ENCODE results near the gene GUCA2B. TPM values are rescaled to one million over a fixed set of nuclear protein-coding genes. Genes with fewer than 3 reads are reported as not detected.

The GUCA2B gene
- polyA plus RNA-seq, 3 donors: not detected

DNA sequence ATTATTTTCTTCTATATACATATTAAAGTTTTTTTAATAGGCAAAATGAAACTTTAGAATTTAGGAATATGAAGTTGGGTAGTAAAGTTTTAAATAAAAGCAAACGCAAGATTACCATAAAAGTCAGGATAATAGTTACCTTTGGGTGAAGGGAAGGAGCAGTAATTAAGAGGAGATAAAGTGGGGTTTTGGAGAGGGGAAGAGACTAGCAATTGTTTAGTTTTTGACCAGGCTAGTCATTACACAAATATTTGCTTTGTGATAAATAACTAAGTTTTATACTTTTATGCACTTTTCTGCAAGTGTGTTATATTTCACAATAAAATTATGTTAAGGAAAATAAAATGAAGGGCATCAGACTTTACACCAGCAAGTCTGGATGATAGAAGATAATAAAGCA is 27.7 kb upstream of the GUCA2B start:
- H3K9ac ChIP-seq (ENCODE audit: insufficient read depth, low read length, poor library complexity, severe bottlenecking): no peak overlapping the region
- Mint-ChIP-seq H3K36me3 (no peaks in the 10 kb centered on the region), H3K27me3 (ENCODE audit: low read depth in 3 of 3) (peaks cover 0 to 3% (median 0%) of the 10 kb centered on the region in 3 donors), H3K4me3 (no peak overlapping the region), H3K4me1 (no peaks in the 10 kb centered on the region), H3K27ac (no peak overlapping the region), H3K9me3 (peaks cover 0 to 8% (median 2%) of the 10 kb centered on the region in 7 donors)
- no peaks in the 10 kb centered on the region for H3K9me3 ChIP-seq (replicated peaks in 1 of 2; ENCODE audit: control insufficient read depth in 1 of 2, insufficient read depth in 1 of 2, low read length in 2 of 2)
- no peaks in the 10 kb centered on the region for H4K20me1 ChIP-seq (ENCODE audit: insufficient read depth, low read length)
- H2AFZ ChIP-seq (ENCODE audit: insufficient read depth, low read depth, low read length, poor library complexity, severe bottlenecking): no peak overlapping the region
- H3K4me1 ChIP-seq (ENCODE audit: control insufficient read depth in 1 of 2, insufficient read depth in 2 of 2, low read length in 2 of 2): no peaks in the 10 kb centered on the region
- intact Hi-C loops (cut with micrococcal nuclease): no loop called here
- no peak overlapping the region for H3K4me3 ChIP-seq (replicated peaks in 1 of 3; ENCODE audit: low read depth in 2 of 3, low read length in 3 of 3)
- TF ChIP-seq, protein P1, sequence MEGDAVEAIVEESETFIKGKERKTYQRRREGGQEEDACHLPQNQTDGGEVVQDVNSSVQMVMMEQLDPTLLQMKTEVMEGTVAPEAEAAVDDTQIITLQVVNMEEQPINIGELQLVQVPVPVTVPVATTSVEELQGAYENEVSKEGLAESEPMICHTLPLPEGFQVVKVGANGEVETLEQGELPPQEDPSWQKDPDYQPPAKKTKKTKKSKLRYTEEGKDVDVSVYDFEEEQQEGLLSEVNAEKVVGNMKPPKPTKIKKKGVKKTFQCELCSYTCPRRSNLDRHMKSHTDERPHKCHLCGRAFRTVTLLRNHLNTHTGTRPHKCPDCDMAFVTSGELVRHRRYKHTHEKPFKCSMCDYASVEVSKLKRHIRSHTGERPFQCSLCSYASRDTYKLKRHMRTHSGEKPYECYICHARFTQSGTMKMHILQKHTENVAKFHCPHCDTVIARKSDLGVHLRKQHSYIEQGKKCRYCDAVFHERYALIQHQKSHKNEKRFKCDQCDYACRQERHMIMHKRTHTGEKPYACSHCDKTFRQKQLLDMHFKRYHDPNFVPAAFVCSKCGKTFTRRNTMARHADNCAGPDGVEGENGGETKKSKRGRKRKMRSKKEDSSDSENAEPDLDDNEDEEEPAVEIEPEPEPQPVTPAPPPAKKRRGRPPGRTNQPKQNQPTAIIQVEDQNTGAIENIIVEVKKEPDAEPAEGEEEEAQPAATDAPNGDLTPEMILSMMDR (IDR thresholded peaks at IDR 0.05): no peak
- no CpG with 5 or more reads among the region's 1 CpG for WGBS (ENCODE audit: insufficient coverage)
- no peak overlapping the region for H3K4me2 ChIP-seq (replicated peaks; ENCODE audit: extremely low read depth, low read length, poor library complexity, severe bottlenecking)
- DNase-seq: no peak
- no peaks in the 10 kb centered on the region for H3K36me3 ChIP-seq (replicated peaks in 1 of 2; ENCODE audit: control insufficient read depth in 1 of 2, insufficient read depth in 2 of 2, low read length in 2 of 2)
- no peak overlapping the region for H3K27ac ChIP-seq (ENCODE audit: low read depth in 1 of 2, low read length in 2 of 2)
- H3K27me3 ChIP-seq (ENCODE audit: control insufficient read depth in 2 of 2, insufficient read depth in 2 of 2, low read length in 2 of 2): no peaks in the 10 kb centered on the region
- H3K79me2 ChIP-seq (ENCODE audit: insufficient read depth, low read length): no peaks in the 10 kb centered on the region

DNA sequence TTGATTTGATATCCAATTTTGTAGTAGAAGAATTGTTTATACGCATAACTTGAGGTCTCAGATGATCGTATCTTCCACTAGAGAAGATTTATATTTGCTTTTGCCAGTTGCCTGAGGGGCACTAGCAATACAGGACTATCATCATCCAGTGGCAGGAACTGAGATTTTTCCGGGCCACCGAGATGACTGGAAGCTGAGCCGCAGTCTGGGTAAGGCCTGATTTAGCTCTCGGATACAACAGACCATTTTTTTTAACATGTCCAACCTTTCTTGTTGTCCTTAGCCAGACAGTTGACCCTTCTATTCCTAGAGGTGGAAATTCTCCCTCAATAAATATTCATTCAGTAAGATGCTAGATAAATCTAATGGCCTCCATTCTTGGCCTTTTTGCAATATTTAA is 25.4 kb upstream of the GUCA2B start:
- WGBS (ENCODE audit: insufficient coverage): 96% methylated on average over 3 of the region's 6 CpGs
- Histone ChIP-seq H3K4me2 (replicated peaks; ENCODE audit: extremely low read depth, low read length, poor library complexity, severe bottlenecking) (no peak overlapping the region), H3K36me3 (replicated peaks in 1 of 2; ENCODE audit: control insufficient read depth in 1 of 2, insufficient read depth in 2 of 2, low read length in 2 of 2) (no peaks in the 10 kb centered on the region), H3K27me3 (ENCODE audit: control insufficient read depth in 2 of 2, insufficient read depth in 2 of 2, low read length in 2 of 2) (no peaks in the 10 kb centered on the region), H3K4me1 (ENCODE audit: control insufficient read depth in 1 of 2, insufficient read depth in 2 of 2, low read length in 2 of 2) (no peaks in the 10 kb centered on the region), H4K20me1 (ENCODE audit: insufficient read depth, low read length) (no peaks in the 10 kb centered on the region), H3K9me3 (replicated peaks in 1 of 2; ENCODE audit: control insufficient read depth in 1 of 2, insufficient read depth in 1 of 2, low read length in 2 of 2) (no peaks in the 10 kb centered on the region), H3K9ac (ENCODE audit: insufficient read depth, low read length, poor library complexity, severe bottlenecking) (no peak overlapping the region), H3K79me2 (ENCODE audit: insufficient read depth, low read length) (no peaks in the 10 kb centered on the region), H2AFZ (ENCODE audit: insufficient read depth, low read depth, low read length, poor library complexity, severe bottlenecking) (no peak overlapping the region), H3K4me3 (replicated peaks in 1 of 3; ENCODE audit: low read depth in 2 of 3, low read length in 3 of 3) (no peak overlapping the region), H3K27ac (ENCODE audit: low read depth in 1 of 2, low read length in 2 of 2) (no peak overlapping the region)
- Mint-ChIP-seq H3K36me3 (no peaks in the 10 kb centered on the region), H3K27me3 (ENCODE audit: low read depth in 3 of 3) (peaks cover 0 to 3% (median 0%) of the 10 kb centered on the region in 3 donors), H3K9me3 (peaks cover 0 to 4% (median 0%) of the 10 kb centered on the region in 7 donors), H3K27ac (no peak overlapping the region), H3K4me3 (no peak overlapping the region), H3K4me1 (no peaks in the 10 kb centered on the region)
- no peak for DNase-seq
- intact Hi-C loops (cut with micrococcal nuclease): no loop called here
- TF ChIP-seq, protein P1 (IDR thresholded peaks at IDR 0.05): no peak
